Measurements from ENCODE around the gene UBE2D2. TPM values are rescaled to one million over a fixed set of nuclear protein-coding genes. Genes with fewer than 3 reads are reported as not detected.
A peak's percentile ranks its signal among the peaks of the same experiment; 100 is the strongest.
"Not testable (repeated sequence)": the region's sequence is repeated elsewhere in the genome, so short reads cannot be mapped to it uniquely, and the experiment has no call there.

Gene UBE2D2
- total and polyA plus RNA-seq, 10 of the 15 experiments (the other 5 are each of a cell fraction or from before 2014, with no cell fraction given) = 58.6 to 245 (median 128) TPM

GRCh38 chr5:139527896-139528467 lies 33.2 kb upstream of the UBE2D2 start:
- 61% methylated on average over 7 of the region's 7 CpGs for WGBS (ENCODE audit: insufficient coverage, insufficient replicate concordance, low lambda C conversion rate, missing lambda C conversion rate)
- FAIRE-seq; H3K9me3 ChIP-seq (replicated peaks; ENCODE audit: control insufficient read depth, insufficient read depth, low read length); DNase-seq (ENCODE audit: low read depth, low spot score); H3K36me3 ChIP-seq (ENCODE audit: control insufficient read depth in 2 of 2, insufficient read depth in 2 of 2, low read length in 1 of 2); H3K27me3 ChIP-seq (replicated peaks in 1 of 2; ENCODE audit: control insufficient read depth in 2 of 2, insufficient read depth in 2 of 2, low read length in 1 of 2); BruUV-seq (replicated peaks); ATAC-seq; H4K20me1 ChIP-seq (ENCODE audit: control insufficient read depth, insufficient read depth); in situ Hi-C loops (cut with MboI): not testable (repeated sequence)
- Histone ChIP-seq H3K9ac (ENCODE audit: control insufficient read depth, insufficient read depth, low read length) (peak overlapping the region; percentile 54; the same call in 1 of the 2 replicates), H3K4me3 (peak overlapping the region; percentile 70), H3K79me2 (ENCODE audit: control insufficient read depth, insufficient read depth, low read length) (peaks cover 27% of the 10 kb centered on the region), H2AFZ (ENCODE audit: control insufficient read depth, low read depth, low read length) (peak overlapping the region; percentile 12; the same call in 1 of the 2 replicates), H3K4me1 (ENCODE audit: control insufficient read depth, insufficient read depth, low read length) (peaks cover 30% of the 10 kb centered on the region), H3K27ac (ENCODE audit: control insufficient read depth, insufficient read depth) (peak overlapping the region; percentile 39; the same call in 1 of the 2 replicates), H3K4me2 (ENCODE audit: control insufficient read depth, insufficient read depth) (peak overlapping the region; percentile 30)
- RAD21 ChIA-PET (ENCODE audit: unreplicated experiment) = interaction anchor here (0.7 to 5.6 kb wide), 19 partner anchors 8 to 162 kb away, joined by 3 to 49 read pairs (median 4); partner anchors contain the start of gene UBE2D2
- CTCF ChIA-PET = interaction anchor here (0.8 to 6.1 kb wide), 7 partner anchors 9 to 277 kb away, joined by 3 to 38 read pairs (median 4); partner anchors contain the start of gene SPATA24
- SMC1A ChIA-PET (ENCODE audit: uncharacterized antibody, unreplicated experiment) = interaction anchor here (0.9 to 3.2 kb wide), 9 partner anchors 11 to 161 kb away, joined by 3 to 31 read pairs (median 4); partner anchors contain the start of gene UBE2D2
- peak; percentile 73 for TF ChIP-seq SMAD1 (IDR thresholded peaks at IDR 0.05; ENCODE audit: low read depth, partially characterized antibody)
- 0 out of 2 replicates have a peak, but pooled peaks have one; percentile 19 for TF ChIP-seq NBN (IDR thresholded peaks at IDR 0.05)
- TF ChIP-seq, protein P1, sequence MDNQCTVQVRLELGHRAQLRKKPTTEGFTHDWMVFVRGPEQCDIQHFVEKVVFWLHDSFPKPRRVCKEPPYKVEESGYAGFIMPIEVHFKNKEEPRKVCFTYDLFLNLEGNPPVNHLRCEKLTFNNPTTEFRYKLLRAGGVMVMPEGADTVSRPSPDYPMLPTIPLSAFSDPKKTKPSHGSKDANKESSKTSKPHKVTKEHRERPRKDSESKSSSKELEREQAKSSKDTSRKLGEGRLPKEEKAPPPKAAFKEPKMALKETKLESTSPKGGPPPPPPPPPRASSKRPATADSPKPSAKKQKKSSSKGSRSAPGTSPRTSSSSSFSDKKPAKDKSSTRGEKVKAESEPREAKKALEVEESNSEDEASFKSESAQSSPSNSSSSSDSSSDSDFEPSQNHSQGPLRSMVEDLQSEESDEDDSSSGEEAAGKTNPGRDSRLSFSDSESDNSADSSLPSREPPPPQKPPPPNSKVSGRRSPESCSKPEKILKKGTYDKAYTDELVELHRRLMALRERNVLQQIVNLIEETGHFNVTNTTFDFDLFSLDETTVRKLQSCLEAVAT (IDR thresholded peaks at IDR 0.05) = peak; percentile 83
- POLR2A ChIA-PET = interaction anchor here (0.5 to 5.5 kb wide), 10 partner anchors 9 to 140 kb away, joined by 3 to 43 read pairs (median 4); no protein-coding TSS in a partner anchor
- intact Hi-C loops (cut with micrococcal nuclease; ENCODE audit: unreplicated experiment) = loop anchor here (5.0 kb wide), 1 partner anchor 251 kb away; no protein-coding TSS in a partner anchor
